GM23248 (cell line): ENCODE results near the gene MYRF.

Experiments used
- EZH2 ChIP-seq: fragments of 200-600 bp; sonication (generic); IDR thresholded peaks from 2 replicates; pipeline ENCODE4 v1.6.1; 2018; ENCODE audit warnings: antibody characterized with exemption, mild to moderate bottlenecking; ENCODE audit not compliant: insufficient read depth, poor library complexity, severe bottlenecking
- EZH2phosphoT487 ChIP-seq: fragments of 200-600 bp; sonication (generic); IDR thresholded peaks from 2 replicates; pipeline ENCODE4 v1.6.1; 2018; ENCODE audit warnings: antibody characterized with exemption, moderate library complexity, mild to moderate bottlenecking, low read depth; ENCODE audit not compliant: insufficient read depth

DNA sequence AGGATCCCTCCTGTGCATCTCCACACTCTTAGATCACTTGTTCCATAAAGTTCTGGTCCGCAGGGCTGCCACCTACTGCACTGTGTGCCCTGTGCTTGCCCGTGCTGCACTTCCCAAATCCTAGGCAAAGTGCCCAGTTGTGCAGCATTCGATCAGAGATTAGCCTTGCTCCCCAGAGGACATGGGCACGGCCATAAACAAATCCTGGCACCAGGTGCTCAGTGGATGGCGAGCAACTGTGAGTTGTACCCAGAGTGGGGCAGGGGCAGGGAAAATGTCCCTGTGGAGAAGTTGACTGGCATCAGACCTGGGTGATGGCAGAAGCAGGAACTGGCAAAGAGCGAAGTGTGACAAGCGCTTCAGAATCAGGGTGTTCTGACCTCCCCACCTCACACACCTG is 80.3 kb downstream of the MYRF start:
- TF ChIP-seq EZH2 (no peak), EZH2phosphoT487 (no peak)
